ENCODE data around the gene NAT14.
"Not testable (repeated sequence)": the region's sequence is repeated elsewhere in the genome, so short reads cannot be mapped to it uniquely, and the experiment has no call there.

The NAT14 gene

GRCh38 chr19:55484593-55485438 is at the start of gene NAT14:
Gene NAT14 (plus strand): TSS chr19:55485188. CDS start chr19:55485709, 521 bp downstream.
- FAIRE-seq: peak; percentile 76

- FAIRE-seq: no peak
Observed at GRCh38 chr19:55436847-55437246, 48.1 kb upstream of the NAT14 start.

GRCh38 chr19:55437410-55437809 is 47.6 kb upstream of the NAT14 start:
- peak; percentile 95 for FAIRE-seq

DNA sequence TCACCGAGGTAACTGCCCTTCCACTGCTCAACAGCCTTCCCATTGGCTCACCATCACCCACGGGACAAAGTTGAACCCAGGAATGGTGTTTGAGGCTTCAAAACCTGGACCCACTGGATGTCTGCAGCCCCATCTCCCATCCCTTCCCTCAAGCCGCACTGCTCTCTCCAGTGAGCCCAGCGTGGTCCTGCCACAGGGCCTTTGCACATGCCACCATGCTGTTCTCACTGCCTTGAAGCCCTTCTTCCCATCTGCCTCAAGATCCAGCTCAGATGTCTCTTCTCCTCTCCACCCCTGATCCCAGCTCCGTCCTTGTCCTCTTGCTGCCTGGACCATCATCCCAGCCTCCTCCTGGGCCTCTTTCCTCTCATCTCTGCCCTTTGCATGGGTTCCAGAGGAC is 45.9 kb upstream of the NAT14 start:
- no peak for FAIRE-seq

GRCh38 chr19:55440411-55441105 is 44.4 kb upstream of the NAT14 start:
- FAIRE-seq: no peak

DNA sequence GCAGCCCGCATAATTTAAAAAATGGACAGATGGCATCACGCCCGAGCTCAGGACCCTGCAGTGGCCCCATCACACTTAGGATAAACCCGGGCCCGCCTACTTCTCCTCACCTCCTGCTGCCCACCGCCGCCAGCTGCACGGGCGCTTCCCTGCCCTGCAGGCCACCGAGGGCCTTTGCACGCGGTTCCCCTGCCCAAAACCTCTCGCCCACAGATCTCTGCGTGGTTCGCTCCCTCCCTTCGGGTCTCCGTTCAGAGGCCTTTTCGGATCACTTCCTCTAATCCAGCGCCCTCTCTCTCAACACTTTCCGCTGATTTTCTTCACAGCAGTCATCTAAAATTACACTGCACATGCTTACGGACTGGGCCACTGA is 43.7 kb upstream of the NAT14 start:
- no peak for FAIRE-seq

- no peak for FAIRE-seq
Observed at GRCh38 chr19:55441692-55442321, 43.2 kb upstream of the NAT14 start.

- no peak for FAIRE-seq
Observed at GRCh38 chr19:55442372-55442961, 42.5 kb upstream of the NAT14 start.

GRCh38 chr19:55443045-55443823 is 41.8 kb upstream of the NAT14 start, which contains the start of gene SHISA7:
Gene SHISA7 (minus strand): TSS chr19:55443300. CDS start chr19:55442863, 437 bp downstream.
- no peak for FAIRE-seq

DNA sequence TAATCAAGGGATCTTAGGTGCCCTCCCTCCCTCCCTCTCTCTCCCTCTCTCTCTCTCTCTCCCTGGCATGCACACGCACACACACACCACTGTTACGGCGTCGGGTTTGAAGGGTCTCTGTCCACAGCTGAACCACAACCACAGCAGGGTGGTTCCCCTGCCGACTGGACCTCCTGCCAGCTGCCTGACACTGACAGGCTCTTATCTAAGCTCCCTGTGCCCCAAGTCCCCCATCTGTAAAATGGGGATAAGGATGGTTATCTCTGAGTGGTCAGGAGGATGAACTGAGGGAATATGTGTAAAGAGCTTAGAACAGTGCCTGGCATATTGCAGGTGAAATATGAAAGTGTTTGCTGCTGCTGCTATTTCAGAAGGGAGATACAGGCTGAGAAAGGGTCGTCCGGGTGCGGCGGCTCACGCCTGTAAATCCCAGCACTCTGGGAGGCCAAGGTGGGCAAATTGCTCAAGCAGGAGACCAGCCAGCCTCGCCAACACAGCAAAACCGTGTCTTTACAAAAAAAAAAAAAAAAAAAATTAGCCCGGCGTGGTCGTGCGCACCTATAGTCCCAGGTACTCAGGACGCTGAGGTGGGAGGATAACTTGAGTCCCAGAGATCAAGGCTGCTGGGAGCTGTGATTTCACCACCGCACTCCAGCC is 41.0 kb upstream of the NAT14 start:
- no peak for FAIRE-seq

GRCh38 chr19:55444646-55445045 is 40.3 kb upstream of the NAT14 start:
- FAIRE-seq: no peak

DNA sequence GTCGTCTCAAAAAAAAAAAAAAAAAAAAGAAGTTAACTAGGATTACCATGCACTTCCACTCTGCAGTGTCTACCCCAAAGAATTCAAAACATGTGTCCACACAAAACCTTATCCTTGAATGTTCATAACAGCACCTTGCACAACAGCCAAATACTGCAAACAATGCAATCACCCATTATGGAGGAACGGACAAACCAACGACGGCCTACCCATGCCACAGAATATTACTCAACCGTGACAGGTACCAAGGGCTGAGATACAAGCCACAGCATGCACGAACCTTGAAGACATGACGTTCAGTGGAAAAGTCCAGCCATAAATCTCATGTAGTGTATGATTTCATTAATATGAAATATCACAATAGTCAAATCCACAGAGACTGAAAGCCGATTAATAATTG is 38.9 kb upstream of the NAT14 start:
- no peak for FAIRE-seq

DNA sequence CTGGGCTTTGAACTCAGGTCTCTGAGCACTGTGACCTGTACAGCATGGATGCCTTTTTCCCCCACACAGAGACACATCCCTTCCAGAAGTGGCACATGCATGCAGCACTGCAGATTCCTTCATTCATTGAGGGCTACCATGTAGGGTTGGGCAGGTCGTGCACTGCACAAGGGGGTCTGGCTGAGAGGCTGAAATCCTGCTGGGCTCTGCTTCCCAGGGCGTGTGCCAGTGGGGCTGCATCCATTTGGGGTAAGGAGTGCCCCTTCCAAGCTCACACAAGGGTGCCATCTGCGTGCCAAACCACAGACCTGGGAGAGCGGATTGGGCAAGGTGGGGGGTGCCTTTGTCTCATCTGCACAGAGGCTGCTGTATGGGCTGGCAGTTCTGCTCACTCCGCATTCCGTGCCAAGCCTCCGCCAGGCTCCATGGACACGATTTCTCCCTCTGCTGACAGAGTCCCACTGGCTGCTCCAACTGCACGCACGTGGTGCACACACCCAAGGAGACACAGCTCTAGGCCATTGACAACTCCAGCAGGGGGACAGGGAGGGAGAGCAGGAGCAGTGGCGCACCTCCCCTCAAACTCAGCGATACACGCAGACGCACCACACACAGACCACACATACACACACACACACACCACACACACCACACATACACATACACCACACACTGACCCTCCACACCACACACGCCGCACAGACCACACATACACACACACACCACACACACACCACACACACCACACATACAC is 37.4 kb upstream of the NAT14 start:
- FAIRE-seq: no peak

- FAIRE-seq: not testable (repeated sequence)
Observed at GRCh38 chr19:55448175-55448490, 36.9 kb upstream of the NAT14 start.

- FAIRE-seq: no peak
Observed at GRCh38 chr19:55449469-55449868, 35.5 kb upstream of the NAT14 start.

- no peak for FAIRE-seq
Observed at GRCh38 chr19:55451163-55451964, 33.6 kb upstream of the NAT14 start.

DNA sequence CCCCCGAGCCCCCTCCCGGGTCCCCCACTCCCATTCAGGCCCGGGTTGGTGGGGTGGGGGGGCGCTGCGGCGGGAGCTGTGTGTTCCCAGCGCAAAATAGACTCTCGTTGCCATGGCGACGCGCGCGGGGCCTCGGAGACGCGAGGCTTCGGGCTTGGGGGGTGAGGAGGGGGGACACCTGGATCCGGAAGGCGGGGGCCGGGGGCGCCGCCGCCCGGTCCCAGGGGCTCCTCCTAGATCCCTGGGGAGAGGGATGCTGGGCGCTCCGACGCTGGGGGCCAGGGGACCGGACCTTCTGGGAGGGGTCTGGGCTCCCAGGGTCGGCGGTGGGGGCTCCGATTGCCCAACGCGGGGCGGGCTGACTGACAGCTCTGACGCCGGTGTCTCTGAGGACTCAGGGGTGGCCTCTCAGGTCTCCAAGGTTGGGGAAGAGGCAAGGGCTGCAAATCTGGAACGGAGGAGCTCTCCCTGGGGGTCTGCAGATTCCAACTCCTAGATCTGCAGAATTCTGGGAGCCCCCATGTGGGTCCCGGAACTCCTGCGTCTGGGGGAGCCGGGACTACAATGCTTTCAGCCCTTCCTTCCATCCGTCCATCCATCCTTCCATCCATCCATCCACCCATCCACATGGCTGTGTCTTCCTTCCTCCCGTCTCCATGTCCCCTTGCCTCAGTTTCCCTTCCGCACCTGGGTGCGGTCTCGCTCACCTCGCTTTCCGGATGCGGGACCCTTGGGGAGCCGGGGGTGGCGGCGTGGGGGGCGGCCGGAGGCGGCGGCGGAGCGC is 32.8 kb upstream of the NAT14 start:
- FAIRE-seq: no peak

GRCh38 chr19:55452749-55453346 is 32.1 kb upstream of the NAT14 start:
- peak; percentile 83 for FAIRE-seq

All from G401.6 (cell line).